GM15510 (cell line): ENCODE measurements around the gene ANKRD10.

Experiments
- POLR2A ChIP-seq: IDR thresholded peaks from 3 replicates; pipeline ENCODE4 v1.6.1; 2011; ENCODE audit warnings: borderline replicate concordance; ENCODE audit not compliant: insufficient read length; ENCODE audit errors: extremely low read depth

Gene ANKRD10

GRCh38 chr13:110838867-110839538 lies 75.9 kb downstream of the ANKRD10 start:
- no peak for TF ChIP-seq POLR2A

- TF ChIP-seq POLR2A, result no peak
These were observed 76.8 kb downstream of the ANKRD10 start for GRCh38 chr13:110838116-110838515.

- TF ChIP-seq POLR2A, result no peak
These were observed 78.3 kb downstream of the ANKRD10 start for GRCh38 chr13:110836605-110836903.

GRCh38 chr13:110835721-110836604 lies 78.9 kb downstream of the ANKRD10 start:
- TF ChIP-seq POLR2A, result no peak

GRCh38 chr13:110834572-110834971 lies 80.3 kb downstream of the ANKRD10 start:
- TF ChIP-seq POLR2A, result no peak

GRCh38 chr13:110832531-110832930 lies 82.3 kb downstream of the ANKRD10 start:
- TF ChIP-seq POLR2A, result no peak

GRCh38 chr13:110832205-110832479 lies 82.7 kb downstream of the ANKRD10 start:
- no peak for TF ChIP-seq POLR2A

- TF ChIP-seq POLR2A, result no peak
These were observed 83.2 kb downstream of the ANKRD10 start for GRCh38 chr13:110831437-110832204.

- no peak for TF ChIP-seq POLR2A
These were observed 84.0 kb downstream of the ANKRD10 start for GRCh38 chr13:110830800-110831371.

- TF ChIP-seq POLR2A, result no peak
These were observed 84.5 kb downstream of the ANKRD10 start for GRCh38 chr13:110830331-110830730.

GRCh38 chr13:110829486-110829885 lies 85.4 kb downstream of the ANKRD10 start:
- no peak for TF ChIP-seq POLR2A

GRCh38 chr13:110828705-110829104 lies 86.2 kb downstream of the ANKRD10 start:
- no peak for TF ChIP-seq POLR2A
